CD4-positive, CD25-positive, alpha-beta regulatory T cell (primary cell): ENCODE measurements around the gene CPS1. TPM values are rescaled to one million over a fixed set of nuclear protein-coding genes. Genes with fewer than 3 reads are reported as not detected.
A peak's percentile ranks its signal among the peaks of the same experiment; 100 is the strongest.

Experiments used
- ATAC-seq, 2 donors: fragments of 150-1000 bp; cut with Tn5 transposase; one replicate each; pipeline ENCODE4 v1.10.0; 2021; ENCODE audit warnings: low read depth in 2 of 2, moderate number of reproducible peaks in 2 of 2, moderate library complexity in 1 of 2
- DNase-seq, 3 donors: peaks; one replicate each; pipeline versions ENCODE4 v3.0.0 to v3.0.0-alpha.2; 2012 to 2022; ENCODE audit warnings: mixed read lengths in 1 of 3
- H3K27ac ChIP-seq: one replicate; pipeline ENCODE4 v1.7.0; 2013; ENCODE audit warnings: mild to moderate bottlenecking, low read length; ENCODE audit not compliant: insufficient read depth, poor library complexity, severe bottlenecking
- H3K27me3 ChIP-seq: one replicate; pipeline ENCODE4 v1.7.0; 2013; ENCODE audit warnings: low read length; ENCODE audit not compliant: control insufficient read depth, insufficient read depth
- H3K36me3 ChIP-seq: one replicate; pipeline ENCODE4 v1.7.0; 2013; ENCODE audit warnings: mild to moderate bottlenecking, low read length, moderate library complexity; ENCODE audit not compliant: control insufficient read depth, insufficient read depth
- H3K4me1 ChIP-seq: 2 replicates; pipeline ENCODE4 v1.7.0; 2013; ENCODE audit warnings: mild to moderate bottlenecking, low read length; ENCODE audit not compliant: insufficient read depth, control insufficient read depth, poor library complexity, severe bottlenecking
- H3K4me3 ChIP-seq: one replicate; pipeline ENCODE4 v1.7.0; 2013; ENCODE audit warnings: low read depth, mild to moderate bottlenecking, low read length, moderate library complexity
- H3K9me3 ChIP-seq, 2 experiments: 1 replicate in 1 of 2; 2 replicates in 1 of 2; pipeline ENCODE4 v1.7.0; 2013; ENCODE audit warnings: low read length in 2 of 2, mild to moderate bottlenecking in 1 of 2, moderate library complexity in 1 of 2; ENCODE audit not compliant: control insufficient read depth in 2 of 2
- H3K27ac Mint-ChIP-seq, 3 donors: one replicate each; pipeline ENCODE4 v1.8.0; 2020 to 2022; ENCODE audit warnings: mild to moderate bottlenecking in 3 of 3, mixed read lengths in 3 of 3, moderate library complexity in 2 of 3
- H3K27me3 Mint-ChIP-seq: one replicate; pipeline ENCODE4 v1.8.0; 2022; ENCODE audit warnings: mild to moderate bottlenecking, mixed read lengths
- H3K36me3 Mint-ChIP-seq: one replicate; pipeline ENCODE4 v1.8.0; 2020; ENCODE audit warnings: mixed read lengths
- H3K4me1 Mint-ChIP-seq, 4 donors: one replicate each; pipeline ENCODE4 v1.8.0; 2020 to 2022; ENCODE audit warnings: mixed read lengths in 4 of 4, mild to moderate bottlenecking in 1 of 4
- H3K4me3 Mint-ChIP-seq, 4 donors: one replicate each; pipeline ENCODE4 v1.8.0; 2020 to 2022; ENCODE audit warnings: mild to moderate bottlenecking in 4 of 4, mixed read lengths in 4 of 4, moderate library complexity in 3 of 4
- H3K9me3 Mint-ChIP-seq, 7 donors: one replicate each; pipeline ENCODE4 v1.8.0; 2020 to 2022; ENCODE audit warnings: mixed read lengths in 7 of 7, mild to moderate bottlenecking in 3 of 7, moderate library complexity in 2 of 7
- polyA plus RNA-seq, 4 donors: library from polyadenylated mRNA; unstranded; fragments of 300-500 nt; fragmentation: Illumina TruSeq; gene quantifications; one replicate each; pipeline ENCODE4 v1.2.3, GENCODE V29; 2021
- total RNA-seq: library from RNA; stranded (reverse); gene quantifications from one replicate; pipeline ENCODE4 v1.2.3, GENCODE V29; 2022

The CPS1 gene
- total and polyA plus RNA-seq, 5 donors from 2014 or later: 0.59 TPM; not detected in 4

DNA sequence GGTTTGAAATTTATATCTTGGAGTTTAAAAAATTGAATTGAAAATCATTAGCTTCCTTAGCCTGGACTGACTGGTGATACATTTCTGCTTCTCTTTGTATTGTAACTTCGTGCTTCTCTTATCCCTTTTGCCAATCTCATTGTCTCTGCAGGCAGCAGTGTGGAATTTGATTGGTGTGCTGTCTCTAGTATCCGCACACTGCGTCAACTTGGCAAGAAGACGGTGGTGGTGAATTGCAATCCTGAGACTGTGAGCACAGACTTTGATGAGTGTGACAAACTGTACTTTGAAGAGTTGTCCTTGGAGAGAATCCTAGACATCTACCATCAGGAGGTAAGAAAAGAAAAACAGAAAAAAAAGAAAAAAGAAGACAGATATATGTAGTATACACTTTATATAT is 85.9 kb downstream of the CPS1 start:
- Histone ChIP-seq H3K36me3 (no peaks in the 10 kb centered on the region), H3K27ac (no peak overlapping the region), H3K4me1 (no peaks in the 10 kb centered on the region), H3K27me3 (no peaks in the 10 kb centered on the region), H3K4me3 (no peak overlapping the region), H3K9me3 (no peaks in the 10 kb centered on the region)
- Mint-ChIP-seq H3K27ac (peak overlapping the region in 1 of 3 donors; percentile 92), H3K9me3 (peaks cover 0 to 5% (median 0%) of the 10 kb centered on the region in 7 donors), H3K36me3 (no peaks in the 10 kb centered on the region), H3K27me3 (no peaks in the 10 kb centered on the region), H3K4me1 (no peaks in the 10 kb centered on the region), H3K4me3 (no peak overlapping the region)
- DNase-seq (no peak), ATAC-seq (no peak)

DNA sequence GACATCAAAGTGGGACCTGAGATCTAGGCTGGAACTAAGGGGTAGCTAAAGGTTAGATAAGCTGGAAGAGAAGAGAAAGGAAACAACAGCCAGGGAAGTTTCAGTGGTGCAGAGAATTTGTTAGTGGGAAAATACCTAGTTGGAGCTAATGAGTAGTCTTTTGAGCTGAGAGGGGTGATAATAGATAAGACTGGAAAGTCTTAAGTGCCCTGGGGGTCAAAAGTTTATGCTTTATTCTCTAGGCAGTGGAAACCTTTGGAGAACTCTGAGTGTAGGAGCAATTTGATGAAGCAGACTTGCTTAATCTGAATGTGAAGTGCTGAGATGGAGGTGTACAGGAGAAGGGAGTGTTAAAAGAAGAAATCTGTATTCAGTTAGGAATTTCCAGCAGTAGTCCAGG is 90.8 kb downstream of the CPS1 start:
- no peak for ATAC-seq
- H3K27me3 ChIP-seq: no peaks in the 10 kb centered on the region
- no peak for DNase-seq
- Mint-ChIP-seq H3K27me3 (no peaks in the 10 kb centered on the region), H3K27ac (no peak overlapping the region), H3K9me3 (peaks cover 0 to 4% (median 0%) of the 10 kb centered on the region in 7 donors), H3K4me1 (no peaks in the 10 kb centered on the region), H3K36me3 (no peaks in the 10 kb centered on the region), H3K4me3 (no peak overlapping the region)
- no peaks in the 10 kb centered on the region for H3K4me1 ChIP-seq
- no peak overlapping the region for H3K27ac ChIP-seq
- no peaks in the 10 kb centered on the region for H3K9me3 ChIP-seq
- H3K4me3 ChIP-seq: no peak overlapping the region
- no peaks in the 10 kb centered on the region for H3K36me3 ChIP-seq

DNA sequence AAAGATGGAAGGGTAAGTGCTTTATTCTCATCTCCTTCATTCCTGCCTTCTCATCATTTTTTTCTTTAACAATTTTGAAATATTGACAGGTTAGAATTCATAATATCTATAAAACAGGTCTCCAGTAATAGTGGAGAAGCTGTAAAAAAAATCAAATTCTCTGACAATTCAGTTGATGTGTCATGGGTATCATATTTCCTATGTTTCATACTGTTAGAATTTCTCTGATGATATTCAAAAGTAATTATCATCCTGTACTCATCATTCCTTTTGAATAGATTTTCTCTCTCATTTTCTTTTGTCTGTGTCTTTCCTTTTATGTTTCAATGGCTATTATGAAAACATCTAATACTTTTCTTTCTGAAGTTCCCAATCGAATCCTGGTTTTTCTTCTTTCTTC is 97.7 kb downstream of the CPS1 start:
- Histone ChIP-seq H3K27me3 (no peaks in the 10 kb centered on the region), H3K9me3 (no peaks in the 10 kb centered on the region), H3K36me3 (no peaks in the 10 kb centered on the region), H3K4me3 (no peak overlapping the region), H3K4me1 (no peaks in the 10 kb centered on the region), H3K27ac (no peak overlapping the region)
- Mint-ChIP-seq H3K36me3 (no peaks in the 10 kb centered on the region), H3K9me3 (peaks cover 0 to 1% (median 0%) of the 10 kb centered on the region in 7 donors), H3K4me3 (no peak overlapping the region), H3K27me3 (no peaks in the 10 kb centered on the region), H3K27ac (no peak overlapping the region), H3K4me1 (no peaks in the 10 kb centered on the region)
- ATAC-seq: no peak
- no peak for DNase-seq

DNA sequence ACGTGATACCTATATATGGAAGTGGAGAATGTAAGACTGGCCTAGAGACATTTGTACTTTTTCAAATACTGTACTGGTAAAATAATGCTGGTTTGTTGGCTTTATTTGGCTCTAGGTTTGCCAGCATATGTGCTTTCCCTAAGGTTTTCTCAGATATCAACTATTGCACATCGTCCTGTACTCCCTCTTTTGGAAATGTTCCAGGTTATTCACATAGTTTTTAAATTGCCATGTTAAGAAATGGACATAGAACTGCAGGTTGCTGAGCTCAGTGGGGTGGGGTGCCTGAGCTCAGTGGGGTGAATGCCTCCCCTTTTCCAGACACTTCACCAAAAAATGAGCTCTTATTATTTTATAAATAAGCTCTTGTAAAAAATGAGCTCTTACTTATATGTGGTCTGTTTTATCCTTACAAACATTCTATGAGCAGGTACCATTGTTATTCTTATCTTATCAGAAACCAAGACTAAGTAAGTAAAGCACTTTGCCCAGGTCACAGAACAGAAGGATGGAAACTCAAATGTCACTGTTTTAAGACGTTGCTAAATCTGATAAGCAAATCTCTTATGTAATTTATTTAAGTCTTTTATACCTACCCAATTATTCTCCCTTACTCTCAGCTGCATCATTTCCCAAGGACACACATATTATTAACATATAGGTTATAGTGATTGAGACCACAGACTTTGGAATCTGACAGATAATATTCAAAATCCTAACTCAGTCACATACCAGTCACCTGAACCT is 99.0 kb downstream of the CPS1 start:
- DNase-seq (no peak), ATAC-seq (no peak)
- H3K4me3 ChIP-seq: no peak overlapping the region
- H3K9me3 Mint-ChIP-seq: peaks cover 0 to 4% (median 0%) of the 10 kb centered on the region in 7 donors
- no peaks in the 10 kb centered on the region for H3K4me1 ChIP-seq
- H3K27ac Mint-ChIP-seq: no peak overlapping the region
- H3K4me1 Mint-ChIP-seq: no peaks in the 10 kb centered on the region
- no peaks in the 10 kb centered on the region for H3K27me3 ChIP-seq
- H3K4me3 Mint-ChIP-seq: no peak overlapping the region
- no peaks in the 10 kb centered on the region for H3K36me3 ChIP-seq
- H3K36me3 Mint-ChIP-seq: no peaks in the 10 kb centered on the region
- H3K27ac ChIP-seq: no peak overlapping the region
- H3K27me3 Mint-ChIP-seq: no peaks in the 10 kb centered on the region
- H3K9me3 ChIP-seq: no peaks in the 10 kb centered on the region

DNA sequence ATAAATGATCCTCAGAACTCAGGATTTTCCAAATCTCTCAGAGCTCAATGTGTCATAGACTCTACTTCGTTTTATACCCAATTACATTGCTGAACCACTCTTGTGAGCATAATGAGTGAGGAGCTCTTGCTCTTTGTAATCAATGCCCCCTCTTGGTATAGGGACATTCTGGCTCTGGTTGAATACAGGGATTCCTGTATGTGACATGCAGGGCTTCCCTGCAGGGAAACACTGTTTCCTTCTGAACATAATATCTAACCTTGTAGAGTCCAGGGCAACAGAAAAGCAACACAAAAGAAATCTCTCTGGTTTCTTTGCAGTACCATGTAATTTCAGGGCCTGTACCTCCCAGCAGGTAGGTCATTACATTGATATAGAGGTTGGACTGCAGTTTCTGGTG is 101.5 kb downstream of the CPS1 start:
- Histone ChIP-seq H3K27me3 (no peaks in the 10 kb centered on the region), H3K4me3 (no peak overlapping the region), H3K27ac (no peak overlapping the region), H3K9me3 (peaks cover 0 to 2% of the 10 kb centered on the region in 2 experiments), H3K36me3 (no peaks in the 10 kb centered on the region), H3K4me1 (no peaks in the 10 kb centered on the region)
- DNase-seq (no peak), ATAC-seq (no peak)
- Mint-ChIP-seq H3K36me3 (no peaks in the 10 kb centered on the region), H3K4me1 (no peaks in the 10 kb centered on the region), H3K27me3 (no peaks in the 10 kb centered on the region), H3K9me3 (peaks cover 0 to 4% (median 1%) of the 10 kb centered on the region in 7 donors), H3K27ac (no peak overlapping the region), H3K4me3 (no peak overlapping the region)

DNA sequence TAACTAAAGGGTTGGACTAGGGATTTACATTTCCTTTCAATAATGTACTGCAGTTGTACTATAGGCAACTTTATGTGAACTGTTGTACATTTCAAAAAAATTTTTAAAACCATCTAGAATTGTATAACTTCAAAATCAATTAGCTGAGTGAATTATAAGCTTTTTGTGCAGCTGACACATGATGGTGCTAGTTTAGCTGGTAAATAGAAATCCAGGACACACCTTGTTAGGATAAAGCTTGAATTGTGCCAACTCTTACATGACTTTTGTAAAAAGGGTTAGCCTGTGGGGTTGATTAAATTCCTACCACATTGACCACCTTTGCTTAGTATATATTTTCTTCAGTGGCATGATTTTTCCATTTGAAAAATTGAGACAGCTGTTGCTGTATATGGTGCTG is 104.4 kb downstream of the CPS1 start:
- H3K27me3 Mint-ChIP-seq: no peaks in the 10 kb centered on the region
- H3K4me1 ChIP-seq: no peaks in the 10 kb centered on the region
- no peak overlapping the region for H3K4me3 ChIP-seq
- H3K36me3 Mint-ChIP-seq: no peaks in the 10 kb centered on the region
- H3K27ac Mint-ChIP-seq: no peak overlapping the region
- H3K9me3 ChIP-seq: peaks cover 0 to 2% of the 10 kb centered on the region in 2 experiments
- no peaks in the 10 kb centered on the region for H3K36me3 ChIP-seq
- no peak for ATAC-seq
- no peak overlapping the region for H3K27ac ChIP-seq
- H3K27me3 ChIP-seq: no peaks in the 10 kb centered on the region
- peaks cover 0 to 4% (median 1%) of the 10 kb centered on the region in 7 donors for H3K9me3 Mint-ChIP-seq
- no peak for DNase-seq
- no peaks in the 10 kb centered on the region for H3K4me1 Mint-ChIP-seq
- no peak overlapping the region for H3K4me3 Mint-ChIP-seq

DNA sequence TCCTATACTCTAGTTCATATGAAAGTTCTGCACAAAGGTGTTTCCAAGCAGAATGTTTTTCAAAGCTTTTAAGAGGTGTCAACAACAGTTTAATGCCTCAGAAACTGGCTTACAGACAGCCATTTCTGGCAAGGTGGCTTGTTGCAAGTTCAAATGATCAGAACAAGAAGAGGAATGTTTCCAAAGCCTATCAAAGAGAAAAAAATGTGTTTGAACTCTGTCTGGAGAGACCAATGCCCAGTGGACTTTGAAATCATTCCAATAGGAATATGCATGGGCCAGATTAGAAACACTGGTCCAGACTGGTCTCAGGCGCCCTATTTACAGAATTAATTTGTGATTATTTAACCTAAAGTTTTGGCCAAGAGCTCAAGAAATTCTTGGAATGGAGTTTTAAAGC is 106.2 kb downstream of the CPS1 start:
- Histone ChIP-seq H3K4me3 (no peak overlapping the region), H3K36me3 (no peaks in the 10 kb centered on the region), H3K9me3 (peaks cover 0 to 2% of the 10 kb centered on the region in 2 experiments), H3K4me1 (no peaks in the 10 kb centered on the region), H3K27me3 (no peaks in the 10 kb centered on the region), H3K27ac (no peak overlapping the region)
- H3K27me3 Mint-ChIP-seq: no peaks in the 10 kb centered on the region
- H3K36me3 Mint-ChIP-seq: no peaks in the 10 kb centered on the region
- no peak overlapping the region for H3K27ac Mint-ChIP-seq
- no peaks in the 10 kb centered on the region for H3K4me1 Mint-ChIP-seq
- H3K9me3 Mint-ChIP-seq: peaks cover 0 to 4% (median 1%) of the 10 kb centered on the region in 7 donors
- ATAC-seq (no peak), DNase-seq (no peak)
- H3K4me3 Mint-ChIP-seq: no peak overlapping the region

DNA sequence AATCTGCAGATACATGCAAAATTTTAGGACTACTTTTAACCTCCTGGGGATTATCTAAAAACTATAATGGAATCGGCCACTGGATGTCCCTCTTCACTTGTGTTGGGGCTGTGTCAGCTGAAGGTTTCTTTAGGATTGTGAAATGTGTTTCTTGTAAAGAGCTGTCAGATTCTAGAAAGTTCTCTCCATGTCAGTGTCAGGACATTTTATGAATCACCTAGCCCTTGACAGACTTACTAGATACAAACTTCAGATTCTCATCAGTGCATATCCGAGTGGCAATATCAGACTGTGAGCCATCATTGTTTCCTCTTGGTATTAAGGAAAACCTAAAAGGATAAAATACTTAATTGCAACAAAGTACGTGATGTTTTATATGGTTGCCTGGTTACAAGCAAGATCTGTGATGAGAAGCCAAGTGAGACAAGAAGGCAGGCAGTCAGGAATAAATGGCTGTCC is 107.3 kb downstream of the CPS1 start:
- Mint-ChIP-seq H3K27me3 (no peaks in the 10 kb centered on the region), H3K27ac (no peak overlapping the region), H3K4me3 (no peak overlapping the region), H3K9me3 (peaks cover 0 to 6% (median 1%) of the 10 kb centered on the region in 7 donors), H3K36me3 (no peaks in the 10 kb centered on the region), H3K4me1 (no peaks in the 10 kb centered on the region)
- peaks cover 0 to 2% of the 10 kb centered on the region in 2 experiments for H3K9me3 ChIP-seq
- H3K36me3 ChIP-seq: no peaks in the 10 kb centered on the region
- H3K4me3 ChIP-seq: no peak overlapping the region
- H3K4me1 ChIP-seq: no peaks in the 10 kb centered on the region
- H3K27me3 ChIP-seq: no peaks in the 10 kb centered on the region
- no peak overlapping the region for H3K27ac ChIP-seq
- ATAC-seq (no peak), DNase-seq (no peak)
